HepG2 (cell line): ENCODE results near the gene PHF19. TPM values are rescaled to one million over a fixed set of nuclear protein-coding genes. Genes with fewer than 3 reads are reported as not detected.

Experiments
- AGO2 ChIP-seq: fragments of 200-400 bp; formaldehyde crosslinking; optimal IDR thresholded peaks from 2 replicates; pipeline ENCODE3; 2017; ENCODE audit warnings: mild to moderate bottlenecking, low read depth, low read length, moderate library complexity
- ARID2 ChIP-seq: sonication (generic); formaldehyde crosslinking; IDR thresholded peaks from 2 replicates; pipeline ENCODE4 v1.8.1; 2022; ENCODE audit warnings: mild to moderate bottlenecking, missing genetic modification reagents, borderline replicate concordance
- BCL6 ChIP-seq: IDR thresholded peaks from 2 replicates; pipeline ENCODE4 v1.6.1; 2016; ENCODE audit warnings: missing genetic modification reagents, missing compliant biosample characterization
- CBFB ChIP-seq: sonication (generic); formaldehyde crosslinking; IDR thresholded peaks from 2 replicates; pipeline ENCODE4 v1.4.0; 2020; ENCODE audit warnings: missing genetic modification reagents
- KDM6A ChIP-seq: IDR thresholded peaks from 2 replicates; pipeline ENCODE4 v1.6.1; 2016; ENCODE audit warnings: low read depth
- KLF13 ChIP-seq: sonication (generic); formaldehyde crosslinking; IDR thresholded peaks from 2 replicates; pipeline ENCODE4 v1.4.0; 2020; ENCODE audit warnings: mild to moderate bottlenecking, missing genetic modification reagents
- NFKB2 ChIP-seq: sonication (generic); formaldehyde crosslinking; IDR thresholded peaks from 2 replicates; pipeline ENCODE4 v1.4.0; 2020; ENCODE audit warnings: missing genetic modification reagents, borderline replicate concordance
- TAF1 ChIP-seq: sonication (generic); formaldehyde crosslinking; IDR thresholded peaks from 2 replicates; pipeline ENCODE4 v1.4.0; 2020; ENCODE audit warnings: missing genetic modification reagents
- TARDBP ChIP-seq: sonication (generic); formaldehyde crosslinking; IDR thresholded peaks from 2 replicates; pipeline ENCODE4 v1.8.0; 2022; ENCODE audit warnings: mild to moderate bottlenecking, missing genetic modification reagents
- TGIF2 ChIP-seq: IDR thresholded peaks from 2 replicates; pipeline ENCODE4 v1.6.1; 2016; ENCODE audit warnings: control low read depth, missing compliant biosample characterization
- ZNF142 ChIP-seq: sonication (generic); formaldehyde crosslinking; IDR thresholded peaks from 2 replicates; pipeline ENCODE4 v1.4.0; 2020; ENCODE audit warnings: missing genetic modification reagents
- ZNF543 ChIP-seq: sonication (generic); formaldehyde crosslinking; IDR thresholded peaks from 2 replicates; pipeline ENCODE4 v1.4.0; 2020; ENCODE audit warnings: mild to moderate bottlenecking, missing genetic modification reagents
- ZNF580 ChIP-seq: IDR thresholded peaks from 2 replicates; pipeline ENCODE4 v1.6.1; 2016; ENCODE audit warnings: low read depth, borderline replicate concordance
- ZNF710 ChIP-seq: sonication (generic); formaldehyde crosslinking; IDR thresholded peaks from 2 replicates; pipeline ENCODE4 v1.5.0; 2020; ENCODE audit warnings: mild to moderate bottlenecking, missing genetic modification reagents, borderline replicate concordance
- polyA plus RNA-seq, 8 experiments: library from polyadenylated mRNA; depleted of rRNA in 3 of 8; stranded (reverse) in 7 of 8; unstranded in 1 of 8; fragments of >200 nt; fragmentation: Illumina TruSeq in 4 of 8; extraction: Trizol in 4 of 8; gene quantifications; 2 replicates each; pipeline versions ENCODE4 v1.2.1 to v1.2.3, GENCODE V29; 2011 to 2016; ENCODE audit warnings: low read depth in 4 of 8, missing spikeins in 1 of 8, mixed read lengths in 1 of 8; ENCODE audit not compliant: insufficient read depth in 1 of 8
- total RNA-seq, 5 experiments: library from RNA; depleted of rRNA; stranded (reverse); fragments of >200 nt; fragmentation: Illumina TruSeq; extraction: Trizol; gene quantifications; 2 replicates each; pipeline ENCODE4 v1.2.3, GENCODE V29; 2016; ENCODE audit warnings: low read depth in 1 of 5
- TF ChIP-seq, protein P1 (sequence below): sonication (generic); formaldehyde crosslinking; IDR thresholded peaks from 2 replicates; pipeline ENCODE4 v1.5.0; 2020; ENCODE audit warnings: mild to moderate bottlenecking, missing genetic modification reagents, moderate library complexity
- TF ChIP-seq, protein P2 (sequence below): sonication (generic); formaldehyde crosslinking; IDR thresholded peaks from 2 replicates; pipeline ENCODE4 v1.4.0; 2020; ENCODE audit warnings: mild to moderate bottlenecking, missing genetic modification reagents

PHF19 gene
- total and polyA plus RNA-seq, 2 of the 13 experiments (the other 11 are each of a cell fraction or from before 2014, with no cell fraction given) = 29.7 to 41.3 TPM

GRCh38 chr9:120875954-120876841, 790 bp downstream of the PHF19 start (continued):
- TF ChIP-seq TAF1 (CRISPR knock-in tag) = peak; percentile 40; the same call in 1 of the 2 replicates
- TF ChIP-seq, protein P1, sequence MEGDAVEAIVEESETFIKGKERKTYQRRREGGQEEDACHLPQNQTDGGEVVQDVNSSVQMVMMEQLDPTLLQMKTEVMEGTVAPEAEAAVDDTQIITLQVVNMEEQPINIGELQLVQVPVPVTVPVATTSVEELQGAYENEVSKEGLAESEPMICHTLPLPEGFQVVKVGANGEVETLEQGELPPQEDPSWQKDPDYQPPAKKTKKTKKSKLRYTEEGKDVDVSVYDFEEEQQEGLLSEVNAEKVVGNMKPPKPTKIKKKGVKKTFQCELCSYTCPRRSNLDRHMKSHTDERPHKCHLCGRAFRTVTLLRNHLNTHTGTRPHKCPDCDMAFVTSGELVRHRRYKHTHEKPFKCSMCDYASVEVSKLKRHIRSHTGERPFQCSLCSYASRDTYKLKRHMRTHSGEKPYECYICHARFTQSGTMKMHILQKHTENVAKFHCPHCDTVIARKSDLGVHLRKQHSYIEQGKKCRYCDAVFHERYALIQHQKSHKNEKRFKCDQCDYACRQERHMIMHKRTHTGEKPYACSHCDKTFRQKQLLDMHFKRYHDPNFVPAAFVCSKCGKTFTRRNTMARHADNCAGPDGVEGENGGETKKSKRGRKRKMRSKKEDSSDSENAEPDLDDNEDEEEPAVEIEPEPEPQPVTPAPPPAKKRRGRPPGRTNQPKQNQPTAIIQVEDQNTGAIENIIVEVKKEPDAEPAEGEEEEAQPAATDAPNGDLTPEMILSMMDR = peak; percentile 40
- no peak for TF ChIP-seq ZNF580 (CRISPR knock-in tag)
- 0 out of 2 replicates have a peak, but pooled peaks have one; percentile 55 for TF ChIP-seq ARID2 (CRISPR knock-in tag)
- TF ChIP-seq, protein P2, sequence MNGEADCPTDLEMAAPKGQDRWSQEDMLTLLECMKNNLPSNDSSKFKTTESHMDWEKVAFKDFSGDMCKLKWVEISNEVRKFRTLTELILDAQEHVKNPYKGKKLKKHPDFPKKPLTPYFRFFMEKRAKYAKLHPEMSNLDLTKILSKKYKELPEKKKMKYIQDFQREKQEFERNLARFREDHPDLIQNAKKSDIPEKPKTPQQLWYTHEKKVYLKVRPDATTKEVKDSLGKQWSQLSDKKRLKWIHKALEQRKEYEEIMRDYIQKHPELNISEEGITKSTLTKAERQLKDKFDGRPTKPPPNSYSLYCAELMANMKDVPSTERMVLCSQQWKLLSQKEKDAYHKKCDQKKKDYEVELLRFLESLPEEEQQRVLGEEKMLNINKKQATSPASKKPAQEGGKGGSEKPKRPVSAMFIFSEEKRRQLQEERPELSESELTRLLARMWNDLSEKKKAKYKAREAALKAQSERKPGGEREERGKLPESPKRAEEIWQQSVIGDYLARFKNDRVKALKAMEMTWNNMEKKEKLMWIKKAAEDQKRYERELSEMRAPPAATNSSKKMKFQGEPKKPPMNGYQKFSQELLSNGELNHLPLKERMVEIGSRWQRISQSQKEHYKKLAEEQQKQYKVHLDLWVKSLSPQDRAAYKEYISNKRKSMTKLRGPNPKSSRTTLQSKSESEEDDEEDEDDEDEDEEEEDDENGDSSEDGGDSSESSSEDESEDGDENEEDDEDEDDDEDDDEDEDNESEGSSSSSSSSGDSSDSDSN (CRISPR knock-in tag) = peak; percentile 71
- TF ChIP-seq ZNF142 (CRISPR knock-in tag) = peak; percentile 68; the same call in 1 of the 2 replicates
- TF ChIP-seq AGO2 = peak; percentile 71
- TF ChIP-seq CBFB (CRISPR knock-in tag) = peak; percentile 10; the same call in 1 of the 2 replicates
- TF ChIP-seq NFKB2 (CRISPR knock-in tag) = peak; percentile 27; the same call in 1 of the 2 replicates
- TF ChIP-seq TARDBP = peak; percentile 64; the same call in 1 of the 2 replicates
- no peak for TF ChIP-seq TGIF2 (CRISPR knock-in tag)
- no peak for TF ChIP-seq KLF13 (CRISPR knock-in tag)
- TF ChIP-seq ZNF543 (CRISPR knock-in tag) = no peak
- TF ChIP-seq BCL6 (CRISPR knock-in tag) = no peak
- no peak for TF ChIP-seq KDM6A
- TF ChIP-seq ZNF710 (CRISPR knock-in tag) = peak; percentile 18; the same call in 1 of the 2 replicates
